A204.1 (cell line): ENCODE measurements around the gene ARHGEF1.
"Not testable (repeated sequence)": the region's sequence is repeated elsewhere in the genome, so short reads cannot be mapped to it uniquely, and the experiment has no call there.

Source experiments
- FAIRE-seq: peaks from 2 replicates; lab custom pipeline; 2012; peaks lifted over from hg19 to GRCh38; lab: Jason Lieb, UNC

The ARHGEF1 gene

DNA sequence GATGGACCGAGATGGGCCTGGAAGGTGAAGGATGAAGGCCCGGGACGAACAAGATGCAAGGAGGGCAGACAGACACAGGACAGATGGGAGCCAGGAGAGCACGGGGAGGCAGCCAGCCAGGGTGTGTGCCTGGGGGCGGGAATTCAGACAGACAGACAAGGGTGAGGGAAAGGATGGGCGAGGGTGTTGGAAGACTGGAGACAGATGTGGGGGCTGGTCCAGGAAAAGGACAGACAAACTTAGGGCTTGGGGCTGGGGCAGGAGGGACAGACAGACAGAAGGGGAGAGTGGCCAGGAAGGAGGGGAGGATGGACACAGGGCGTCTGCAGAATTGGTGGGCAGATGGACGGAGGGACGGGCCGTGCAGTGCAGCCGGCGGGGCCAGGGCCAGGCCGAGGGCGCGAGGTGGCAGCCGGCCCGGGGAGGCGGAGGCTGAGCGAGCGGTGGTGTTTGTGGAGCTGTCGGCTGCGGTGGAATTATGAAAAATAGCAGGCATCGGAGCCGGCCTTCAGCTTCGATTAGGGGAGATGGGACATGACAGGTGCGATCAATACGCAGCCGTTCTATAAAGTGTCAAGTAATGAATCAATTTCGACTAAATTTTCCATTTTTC is 49.8 kb downstream of the ARHGEF1 start:
- no peak for FAIRE-seq

DNA sequence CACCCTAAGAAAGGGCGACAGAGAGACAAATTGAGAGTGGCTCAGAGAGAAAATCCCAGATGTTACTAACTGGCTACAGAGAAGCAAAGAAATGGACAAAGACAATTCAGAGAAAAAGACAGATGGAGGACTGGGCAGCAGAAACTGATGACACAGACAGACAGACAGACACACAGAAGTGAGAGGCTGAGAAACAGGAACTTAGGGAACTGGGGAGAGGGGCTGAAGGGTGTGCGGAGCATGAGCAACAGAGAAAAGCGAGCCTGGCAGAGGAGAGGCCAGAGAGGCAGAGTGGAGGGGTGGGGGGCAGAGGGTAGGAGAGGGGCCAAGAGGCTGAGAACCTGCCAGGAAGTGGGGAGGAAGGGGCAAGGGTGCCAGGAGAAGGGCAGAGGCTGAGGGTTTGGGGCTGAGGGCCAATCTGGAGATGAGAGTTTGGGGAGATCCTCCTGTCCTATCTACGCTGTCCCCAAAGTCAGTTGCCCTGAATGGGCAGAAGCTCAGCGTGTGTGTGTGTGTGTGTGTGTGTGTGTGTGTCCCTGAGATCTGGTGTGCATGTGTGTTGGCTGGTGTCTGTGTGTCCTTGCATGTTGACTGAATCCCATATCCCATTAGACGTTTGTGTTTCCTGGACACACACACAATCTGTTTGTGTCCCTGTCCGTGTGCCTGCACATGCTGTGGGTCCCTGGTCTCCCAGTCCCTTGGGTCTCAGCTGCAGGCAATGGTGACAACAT is 50.9 kb downstream of the ARHGEF1 start:
- no peak for FAIRE-seq

- FAIRE-seq, result no peak
These were observed 51.9 kb downstream of the ARHGEF1 start for GRCh38 chr19:41934849-41935374.

DNA sequence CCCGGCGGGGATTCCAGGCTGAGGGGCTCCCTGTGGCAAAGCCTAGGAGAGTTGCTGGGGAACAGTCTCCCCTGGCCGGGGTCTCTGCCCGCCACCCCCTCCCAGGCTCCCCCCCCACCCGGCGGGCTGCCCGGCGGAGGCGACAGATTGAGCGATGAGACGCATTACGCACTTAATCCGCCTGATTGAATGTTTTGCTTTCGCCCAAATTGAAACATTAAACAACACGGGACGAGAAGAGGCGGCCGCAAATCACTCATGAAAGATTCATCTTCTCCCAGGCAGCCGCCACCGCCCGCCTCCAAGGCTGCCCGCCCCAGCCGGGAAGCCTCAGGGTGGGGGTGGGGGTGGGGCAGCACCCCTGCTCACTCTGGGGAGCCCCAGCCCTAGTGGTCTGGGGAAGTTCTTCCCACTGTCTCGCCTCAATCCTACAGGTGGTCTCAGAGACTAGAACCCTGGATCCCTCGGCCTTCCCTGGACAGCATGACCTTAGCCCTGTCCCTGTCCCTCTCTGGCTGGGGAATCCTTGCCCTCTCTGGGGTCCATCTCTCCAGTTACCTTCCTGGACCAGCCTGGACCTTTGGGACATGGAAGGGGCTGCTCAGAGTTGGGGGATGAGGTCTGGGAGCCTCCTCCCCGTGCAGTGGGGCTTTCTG is 52.9 kb downstream of the ARHGEF1 start:
- no peak for FAIRE-seq

GRCh38 chr19:41936416-41936850 is 53.4 kb downstream of the ARHGEF1 start:
- no peak for FAIRE-seq

GRCh38 chr19:41936961-41937360 is 54.0 kb downstream of the ARHGEF1 start:
- FAIRE-seq, result no peak

GRCh38 chr19:41937525-41938468 is 54.8 kb downstream of the ARHGEF1 start:
- no peak for FAIRE-seq

DNA sequence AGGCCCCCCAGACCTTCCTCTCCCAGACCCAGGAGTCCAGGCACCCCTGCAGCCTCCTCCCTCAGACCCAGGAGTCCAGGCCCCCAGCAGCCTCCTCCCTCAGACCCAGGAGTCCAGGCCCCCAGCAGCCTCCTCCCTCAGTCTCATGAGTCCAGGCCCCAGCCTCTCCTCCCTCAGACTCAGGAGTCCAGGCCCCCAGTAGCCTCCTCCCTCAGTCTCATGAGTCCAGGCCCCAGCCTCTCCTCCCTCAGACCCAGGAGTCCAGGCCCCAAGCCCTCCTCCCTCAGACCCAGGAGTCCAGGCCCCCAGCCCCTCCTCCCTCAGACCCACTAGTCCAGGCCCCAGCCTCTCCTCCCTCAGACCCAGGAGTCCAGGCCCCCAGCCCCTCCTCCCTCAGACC is 56.2 kb downstream of the ARHGEF1 start:
- not testable (repeated sequence) for FAIRE-seq

GRCh38 chr19:41939861-41940730 is 57.1 kb downstream of the ARHGEF1 start:
- no peak for FAIRE-seq

- no peak for FAIRE-seq
These were observed 57.9 kb downstream of the ARHGEF1 start for GRCh38 chr19:41940731-41941409.

- no peak for FAIRE-seq
These were observed 58.6 kb downstream of the ARHGEF1 start for GRCh38 chr19:41941410-41942202.

GRCh38 chr19:41944336-41944735 is 61.4 kb downstream of the ARHGEF1 start:
- FAIRE-seq, result no peak

GRCh38 chr19:41945135-41945766 is 62.3 kb downstream of the ARHGEF1 start:
- FAIRE-seq, result no peak

DNA sequence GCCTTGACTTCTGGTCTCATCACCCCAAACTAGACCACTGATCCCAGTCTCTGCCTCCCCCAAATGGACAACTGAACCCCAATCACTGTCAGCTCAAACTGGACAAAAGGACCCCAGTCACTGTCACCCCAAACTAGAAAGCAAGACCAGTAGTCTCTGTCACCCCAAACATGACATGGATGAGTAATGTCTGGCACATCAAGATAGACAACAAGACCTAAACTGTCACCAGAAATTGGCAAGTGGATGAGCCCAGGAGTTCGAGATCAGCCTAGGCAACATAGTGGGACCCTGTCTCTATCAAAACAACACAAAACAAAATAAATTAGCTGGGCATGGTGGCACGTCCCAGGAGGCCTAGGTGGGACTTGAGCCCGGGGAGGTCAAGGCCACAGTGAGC is 64.1 kb downstream of the ARHGEF1 start:
- no peak for FAIRE-seq

GRCh38 chr19:41951686-41952172 is 68.7 kb downstream of the ARHGEF1 start:
- FAIRE-seq, result no peak

GRCh38 chr19:41955521-41955920 is 72.5 kb downstream of the ARHGEF1 start:
- FAIRE-seq, result no peak

- FAIRE-seq, result no peak
These were observed 73.6 kb downstream of the ARHGEF1 start for GRCh38 chr19:41956621-41957020.
